ENCODE measurements around the gene RNASEH2B.

RNASEH2B gene

DNA sequence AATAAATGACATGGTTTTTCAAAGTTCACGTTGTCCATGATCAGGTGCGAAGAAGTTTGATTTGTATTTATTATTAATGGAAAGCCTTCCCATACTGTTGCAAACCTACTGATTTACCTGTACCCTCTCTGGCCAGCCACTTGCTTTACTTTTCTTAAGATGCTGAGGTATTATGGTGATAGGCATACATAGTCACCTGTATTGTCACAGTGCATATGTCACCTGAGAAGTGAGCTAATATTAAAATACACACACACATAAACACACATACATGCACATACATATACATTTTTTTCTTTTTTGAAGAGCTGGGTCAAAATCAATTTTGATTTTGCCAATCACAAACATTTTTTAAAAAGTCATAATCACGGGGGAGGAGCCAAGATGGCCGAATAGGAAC is 72.1 kb downstream of the RNASEH2B start:
- TF ChIP-seq, protein P1, sequence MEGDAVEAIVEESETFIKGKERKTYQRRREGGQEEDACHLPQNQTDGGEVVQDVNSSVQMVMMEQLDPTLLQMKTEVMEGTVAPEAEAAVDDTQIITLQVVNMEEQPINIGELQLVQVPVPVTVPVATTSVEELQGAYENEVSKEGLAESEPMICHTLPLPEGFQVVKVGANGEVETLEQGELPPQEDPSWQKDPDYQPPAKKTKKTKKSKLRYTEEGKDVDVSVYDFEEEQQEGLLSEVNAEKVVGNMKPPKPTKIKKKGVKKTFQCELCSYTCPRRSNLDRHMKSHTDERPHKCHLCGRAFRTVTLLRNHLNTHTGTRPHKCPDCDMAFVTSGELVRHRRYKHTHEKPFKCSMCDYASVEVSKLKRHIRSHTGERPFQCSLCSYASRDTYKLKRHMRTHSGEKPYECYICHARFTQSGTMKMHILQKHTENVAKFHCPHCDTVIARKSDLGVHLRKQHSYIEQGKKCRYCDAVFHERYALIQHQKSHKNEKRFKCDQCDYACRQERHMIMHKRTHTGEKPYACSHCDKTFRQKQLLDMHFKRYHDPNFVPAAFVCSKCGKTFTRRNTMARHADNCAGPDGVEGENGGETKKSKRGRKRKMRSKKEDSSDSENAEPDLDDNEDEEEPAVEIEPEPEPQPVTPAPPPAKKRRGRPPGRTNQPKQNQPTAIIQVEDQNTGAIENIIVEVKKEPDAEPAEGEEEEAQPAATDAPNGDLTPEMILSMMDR (IDR thresholded peaks at IDR 0.05; ENCODE audit: control insufficient read depth, insufficient read depth, low read depth, low read length, missing control alignments): no peak
- no peak for DNase-seq (ENCODE audit: low read depth)
- H3K4me3 ChIP-seq (ENCODE audit: control insufficient read depth, low read depth, low read length): no peak overlapping the region

DNA sequence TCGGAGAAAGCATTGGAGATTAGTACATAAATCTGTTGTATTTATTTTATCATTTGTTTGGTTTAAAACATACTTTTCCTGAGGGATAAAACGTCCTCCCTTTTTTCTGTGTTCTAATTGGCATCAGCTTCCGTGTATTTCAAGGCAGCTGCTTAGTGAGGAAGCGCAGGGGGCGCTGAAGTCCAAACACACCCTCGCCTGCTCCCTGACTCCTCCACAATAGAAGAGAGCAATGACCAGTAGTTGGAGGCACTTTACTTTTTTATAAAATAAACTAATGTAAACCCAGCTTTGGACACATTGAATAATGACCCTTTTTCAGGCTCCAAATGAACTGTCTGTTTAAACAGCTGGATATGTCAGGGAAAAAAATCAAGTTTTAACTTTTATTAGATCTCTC is 79.9 kb downstream of the RNASEH2B start:
- DNase-seq (ENCODE audit: low read depth): no peak
- TF ChIP-seq, protein P1 (IDR thresholded peaks at IDR 0.05; ENCODE audit: control insufficient read depth, insufficient read depth, low read depth, low read length, missing control alignments): no peak
- H3K4me3 ChIP-seq (ENCODE audit: control insufficient read depth, low read depth, low read length): no peak overlapping the region

DNA sequence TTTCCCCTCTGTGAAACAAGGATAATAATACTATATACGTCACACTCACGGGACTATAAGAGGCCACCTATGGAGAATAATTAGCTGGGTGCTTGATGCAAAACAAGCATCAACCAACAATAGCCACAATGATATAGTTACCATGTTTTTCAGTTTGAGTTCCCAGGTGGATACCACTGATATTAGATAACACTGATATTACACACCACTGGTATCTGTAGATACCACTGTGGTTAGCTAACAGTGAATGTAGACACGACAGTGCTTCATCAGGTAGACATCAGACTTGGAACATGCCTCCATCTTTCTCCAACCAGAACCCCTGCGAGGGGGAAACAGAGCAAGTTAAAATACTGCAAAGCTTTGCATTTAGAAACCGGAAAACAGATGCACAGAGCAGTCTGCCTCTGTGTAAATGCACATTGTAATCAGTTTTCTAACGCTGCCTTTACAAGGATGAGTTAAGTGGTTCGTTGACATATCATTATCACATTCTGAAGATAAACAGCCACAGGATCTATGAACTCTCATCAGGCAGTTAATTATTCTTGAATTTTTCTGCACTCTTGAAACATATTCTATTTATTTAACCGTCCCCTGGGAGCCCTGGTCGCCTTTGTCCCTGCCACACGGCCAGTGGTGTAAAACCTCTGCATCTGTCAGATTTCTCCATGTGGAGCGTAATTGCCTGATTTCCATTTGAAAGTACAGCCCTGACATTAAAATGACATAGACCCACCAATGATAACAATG is 80.7 kb downstream of the RNASEH2B start:
- H3K4me3 ChIP-seq (ENCODE audit: control insufficient read depth, low read depth, low read length): no peak overlapping the region
- no peak for DNase-seq (ENCODE audit: low read depth)
- TF ChIP-seq, protein P1 (IDR thresholded peaks at IDR 0.05; ENCODE audit: control insufficient read depth, insufficient read depth, low read depth, low read length, missing control alignments): no peak

DNA sequence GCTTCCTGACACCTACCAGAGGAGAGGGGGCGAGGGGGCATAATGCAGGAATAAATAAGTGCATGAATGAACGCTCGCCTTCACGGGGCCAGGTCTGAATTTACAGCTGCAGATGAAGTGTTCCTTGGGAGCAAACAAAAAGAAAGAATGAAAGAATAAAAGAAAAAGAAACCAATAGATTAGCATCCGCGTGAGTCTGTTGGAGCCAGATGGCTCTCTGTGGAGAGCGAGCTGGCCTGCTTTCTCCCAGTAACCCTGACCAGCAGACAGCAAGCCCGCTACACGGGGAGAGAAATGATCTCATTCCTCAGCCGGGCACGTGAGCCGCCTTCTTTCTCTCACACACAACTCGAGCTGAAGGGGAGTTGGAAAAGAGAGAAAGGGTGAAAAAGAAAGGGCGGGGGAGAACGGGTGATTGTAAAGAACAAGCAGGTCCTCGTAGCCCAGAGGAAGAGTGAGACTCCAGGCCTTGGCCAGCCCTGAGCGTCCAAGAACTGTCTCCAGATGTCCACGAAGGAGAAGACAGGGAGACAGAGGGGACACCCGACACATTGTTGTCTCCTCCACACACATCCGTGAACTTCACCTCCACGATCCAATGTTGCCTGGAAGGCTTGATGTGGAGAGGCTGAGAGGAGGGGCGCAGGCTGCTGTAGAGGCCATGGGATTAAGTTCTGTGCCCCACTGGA is 81.4 kb downstream of the RNASEH2B start:
- DNase-seq (ENCODE audit: low read depth): peak; percentile 21
- H3K4me3 ChIP-seq (ENCODE audit: control insufficient read depth, low read depth, low read length): no peak overlapping the region
- TF ChIP-seq, protein P1 (IDR thresholded peaks at IDR 0.05; ENCODE audit: control insufficient read depth, insufficient read depth, low read depth, low read length, missing control alignments): no peak

DNA sequence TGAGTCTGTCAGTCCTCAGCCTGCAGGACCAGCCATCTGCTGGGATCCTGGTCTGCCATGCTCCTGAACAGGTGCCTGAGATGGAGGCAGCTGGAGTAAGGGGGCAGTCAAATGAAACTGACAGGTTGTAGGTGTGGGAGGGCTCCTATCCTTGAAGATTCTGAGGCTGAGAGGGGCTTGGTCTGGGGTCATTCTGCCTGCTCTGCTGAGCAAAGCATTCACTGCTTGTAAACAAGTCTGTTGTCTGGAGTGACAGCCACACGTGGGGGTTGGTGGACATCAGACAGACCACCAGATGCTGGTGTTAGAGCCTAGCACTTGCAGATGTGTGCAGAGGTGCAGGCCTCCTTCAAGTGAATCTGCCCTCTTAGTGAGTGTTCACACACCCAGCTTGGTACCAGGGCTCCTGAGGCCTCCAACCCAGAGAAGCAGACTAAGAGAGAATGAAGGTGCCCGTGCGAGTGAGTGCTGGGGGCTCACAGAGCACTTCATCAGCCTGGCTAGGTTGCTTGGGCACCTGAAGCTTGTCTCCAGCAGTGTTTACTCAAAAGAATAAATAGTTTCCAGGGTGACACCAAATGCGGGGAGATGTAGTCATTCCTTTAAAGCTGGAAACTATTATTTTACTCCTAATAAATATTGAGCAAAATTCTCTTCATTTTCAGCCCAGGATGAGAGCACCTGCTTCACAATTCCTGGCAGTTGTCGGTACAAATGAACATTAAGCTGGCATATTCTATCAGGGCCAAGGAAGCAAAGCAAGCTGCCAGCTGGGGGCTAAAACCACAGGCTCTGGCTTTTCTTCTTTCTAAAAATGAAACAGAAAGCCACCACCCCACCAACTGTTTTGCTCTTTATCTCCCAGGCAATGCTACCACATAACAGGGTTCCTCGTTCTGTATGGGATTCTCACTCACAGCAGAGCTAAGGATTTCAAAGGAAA is 82.3 kb downstream of the RNASEH2B start:
- TF ChIP-seq, protein P1 (IDR thresholded peaks at IDR 0.05; ENCODE audit: control insufficient read depth, insufficient read depth, low read depth, low read length, missing control alignments): no peak
- no peak overlapping the region for H3K4me3 ChIP-seq (ENCODE audit: control insufficient read depth, low read depth, low read length)
- DNase-seq (ENCODE audit: low read depth): no peak

DNA sequence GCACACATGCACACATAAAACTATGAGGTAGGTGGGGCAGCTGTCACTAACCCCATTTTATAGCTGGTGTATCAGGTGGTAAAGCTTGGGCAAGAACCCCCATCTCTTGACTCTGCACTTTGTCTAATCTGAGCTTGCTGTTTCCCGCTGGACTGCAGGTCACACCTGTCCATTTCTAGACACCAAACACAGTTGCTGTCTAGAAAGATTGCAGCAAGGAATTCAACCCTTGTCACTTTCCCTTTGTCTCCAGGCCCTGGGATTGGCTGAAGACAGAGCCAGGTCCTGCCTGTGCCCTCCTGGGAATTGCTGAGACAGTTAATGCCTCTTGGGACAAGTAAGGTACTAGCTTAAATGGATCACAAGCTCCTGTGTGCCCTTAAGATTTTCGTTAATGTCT is 83.8 kb downstream of the RNASEH2B start:
- TF ChIP-seq, protein P1 (IDR thresholded peaks at IDR 0.05; ENCODE audit: control insufficient read depth, insufficient read depth, low read depth, low read length, missing control alignments): no peak
- DNase-seq (ENCODE audit: low read depth): no peak
- no peak overlapping the region for H3K4me3 ChIP-seq (ENCODE audit: control insufficient read depth, low read depth, low read length)

Measured in AG09309 (cell line).